MM.1S (cell line): Measurements from ENCODE around the gene MUC12.
"Not testable (repeated sequence)": the region's sequence is repeated elsewhere in the genome, so short reads cannot be mapped to it uniquely, and the experiment has no call there.

Experiments used
- DNase-seq: peaks from one replicate; pipeline ENCODE4 v3.0.0-alpha.2; 2015
- H2AFZ ChIP-seq: fragments of 300-600 bp; sonication (generic); 2 replicates; pipeline ENCODE4 v1.6.0; 2016; ENCODE audit warnings: antibody characterized with exemption, low read length
- H3F3A ChIP-seq: fragments of 300-600 bp; sonication (generic); 2 replicates; pipeline ENCODE4 v1.6.1; 2016; ENCODE audit warnings: mild to moderate bottlenecking, antibody characterized with exemption, low read length, moderate library complexity, mixed read lengths; ENCODE audit not compliant: insufficient read depth
- H3K27ac ChIP-seq: fragments of 300-600 bp; sonication (generic); 2 replicates; pipeline ENCODE4 v1.5.1; 2016; ENCODE audit warnings: mild to moderate bottlenecking, low read length
- H3K27me3 ChIP-seq: fragments of 300-600 bp; sonication (generic); replicated peaks from 2 replicates; pipeline ENCODE4 v1.6.0; 2016; ENCODE audit warnings: low read length; ENCODE audit not compliant: insufficient read depth
- H3K36me3 ChIP-seq: fragments of 300-600 bp; sonication (generic); replicated peaks from 2 replicates; pipeline ENCODE4 v1.6.1; 2016; ENCODE audit warnings: mild to moderate bottlenecking, low read length, mixed read lengths; ENCODE audit not compliant: insufficient read depth
- H3K4me1 ChIP-seq: fragments of 300-600 bp; sonication (generic); 2 replicates; pipeline ENCODE4 v1.6.1; 2016; ENCODE audit warnings: low read length, mixed read lengths
- H3K4me2 ChIP-seq: fragments of 300-600 bp; sonication (generic); 2 replicates; pipeline ENCODE4 v1.6.0; 2016; ENCODE audit warnings: low read depth, low read length
- H3K4me3 ChIP-seq: fragments of 300-600 bp; sonication (generic); 2 replicates; pipeline ENCODE4 v1.5.1; 2016; ENCODE audit warnings: low read length, mixed read lengths
- H3K79me2 ChIP-seq: fragments of 300-600 bp; sonication (generic); 2 replicates; pipeline ENCODE4 v1.6.1; 2016; ENCODE audit warnings: mixed run types, low read length, mixed read lengths
- H3K9ac ChIP-seq: fragments of 300-600 bp; sonication (generic); 2 replicates; pipeline ENCODE4 v1.6.1; 2016; ENCODE audit warnings: low read length, mixed read lengths
- H3K9me2 ChIP-seq: fragments of 300-600 bp; sonication (generic); replicated peaks from 2 replicates; pipeline ENCODE4 v1.6.1; 2016; ENCODE audit warnings: mild to moderate bottlenecking, low read length, mixed read lengths; ENCODE audit not compliant: insufficient read depth
- H3K9me3 ChIP-seq: fragments of 300-600 bp; sonication (generic); replicated peaks from 2 replicates; pipeline ENCODE4 v1.6.1; 2016; ENCODE audit warnings: mild to moderate bottlenecking, low read length, mixed read lengths; ENCODE audit not compliant: insufficient read depth
- H4K20me1 ChIP-seq: fragments of 300-600 bp; sonication (generic); 2 replicates; pipeline ENCODE4 v1.6.1; 2016; ENCODE audit warnings: mild to moderate bottlenecking, low read length, moderate library complexity, mixed read lengths; ENCODE audit not compliant: insufficient read depth
- EZH2 ChIP-seq: fragments of 300-600 bp; sonication (generic); optimal IDR thresholded peaks from 2 replicates; pipeline ENCODE3; 2017; ENCODE audit warnings: low read depth, mild to moderate bottlenecking, antibody characterized with exemption, low read length, mixed read lengths
- EZH2phosphoT487 ChIP-seq: fragments of 300-600 bp; sonication (generic); IDR thresholded peaks from 2 replicates; pipeline ENCODE4 v1.6.1; 2018; ENCODE audit warnings: antibody characterized with exemption, low read length
- TF ChIP-seq, protein P1 (sequence below): fragments of 300-600 bp; sonication (generic); IDR thresholded peaks from 2 replicates; pipeline ENCODE4 v1.5.1; 2016; ENCODE audit warnings: antibody characterized with exemption, low read length, mixed read lengths

MUC12 gene

DNA sequence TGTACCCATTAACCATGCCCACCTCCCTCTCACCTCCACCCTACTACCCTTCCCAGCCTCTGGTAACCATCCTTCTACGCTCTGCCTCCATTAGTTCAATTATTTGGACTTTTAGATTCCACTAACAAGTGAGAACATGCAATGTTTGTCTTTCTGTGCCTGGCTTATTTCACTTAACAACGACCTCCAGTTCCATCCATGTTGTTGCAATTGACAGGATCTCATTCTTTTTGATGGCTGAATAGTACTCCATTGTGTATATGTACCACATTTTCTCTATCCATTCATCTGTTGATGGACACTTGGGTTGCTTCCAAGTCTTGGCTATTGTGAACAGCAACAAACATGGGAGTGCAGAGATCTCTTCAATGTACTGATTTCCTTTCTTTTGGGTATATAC, 38.0 kb downstream of the MUC12 start:
- H3K27ac ChIP-seq, H3K79me2 ChIP-seq, H3K9ac ChIP-seq, H3K4me3 ChIP-seq, H2AFZ ChIP-seq, H4K20me1 ChIP-seq, H3K9me3 ChIP-seq, H3K36me3 ChIP-seq, DNase-seq, H3K4me2 ChIP-seq, H3F3A ChIP-seq, H3K9me2 ChIP-seq, H3K4me1 ChIP-seq: not testable (repeated sequence)
- peaks cover 75% of the 10 kb centered on the region for H3K27me3 ChIP-seq

DNA sequence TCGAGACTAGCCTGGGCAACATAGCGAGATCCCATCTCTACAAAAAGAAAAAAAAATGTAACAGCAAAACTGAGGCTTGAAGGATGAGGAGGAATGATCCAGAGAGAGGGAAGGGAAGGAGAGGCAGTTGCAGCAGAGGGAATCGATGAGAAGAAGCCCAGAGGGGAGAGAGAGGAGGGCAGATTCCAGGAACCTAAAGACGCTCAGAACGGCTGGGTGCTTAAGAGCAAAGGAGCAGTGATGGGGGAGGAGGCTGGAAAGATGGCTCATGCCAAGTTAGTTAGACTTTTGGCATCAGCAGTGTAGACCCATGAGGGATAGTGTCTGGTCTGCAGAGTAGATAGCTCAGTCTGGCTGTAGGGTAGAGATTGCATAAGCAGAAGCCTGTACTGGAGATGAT, 40.3 kb downstream of the MUC12 start:
- Histone ChIP-seq H3K9ac (no peak overlapping the region), H3K4me3 (no peak overlapping the region), H3K79me2 (no peaks in the 10 kb centered on the region), H3K27me3 (peaks cover 90% of the 10 kb centered on the region), H3K9me2 (no peaks in the 10 kb centered on the region), H3K9me3 (no peaks in the 10 kb centered on the region), H3K4me2 (no peak overlapping the region), H3K4me1 (no peaks in the 10 kb centered on the region), H3K36me3 (no peaks in the 10 kb centered on the region), H3K27ac (no peak overlapping the region), H4K20me1 (no peaks in the 10 kb centered on the region), H3F3A (no peaks in the 10 kb centered on the region), H2AFZ (no peak overlapping the region)
- DNase-seq, result no peak
- TF ChIP-seq EZH2 (no peak), EZH2phosphoT487 (no peak)
- TF ChIP-seq, protein P1, sequence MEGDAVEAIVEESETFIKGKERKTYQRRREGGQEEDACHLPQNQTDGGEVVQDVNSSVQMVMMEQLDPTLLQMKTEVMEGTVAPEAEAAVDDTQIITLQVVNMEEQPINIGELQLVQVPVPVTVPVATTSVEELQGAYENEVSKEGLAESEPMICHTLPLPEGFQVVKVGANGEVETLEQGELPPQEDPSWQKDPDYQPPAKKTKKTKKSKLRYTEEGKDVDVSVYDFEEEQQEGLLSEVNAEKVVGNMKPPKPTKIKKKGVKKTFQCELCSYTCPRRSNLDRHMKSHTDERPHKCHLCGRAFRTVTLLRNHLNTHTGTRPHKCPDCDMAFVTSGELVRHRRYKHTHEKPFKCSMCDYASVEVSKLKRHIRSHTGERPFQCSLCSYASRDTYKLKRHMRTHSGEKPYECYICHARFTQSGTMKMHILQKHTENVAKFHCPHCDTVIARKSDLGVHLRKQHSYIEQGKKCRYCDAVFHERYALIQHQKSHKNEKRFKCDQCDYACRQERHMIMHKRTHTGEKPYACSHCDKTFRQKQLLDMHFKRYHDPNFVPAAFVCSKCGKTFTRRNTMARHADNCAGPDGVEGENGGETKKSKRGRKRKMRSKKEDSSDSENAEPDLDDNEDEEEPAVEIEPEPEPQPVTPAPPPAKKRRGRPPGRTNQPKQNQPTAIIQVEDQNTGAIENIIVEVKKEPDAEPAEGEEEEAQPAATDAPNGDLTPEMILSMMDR, result no peak

DNA sequence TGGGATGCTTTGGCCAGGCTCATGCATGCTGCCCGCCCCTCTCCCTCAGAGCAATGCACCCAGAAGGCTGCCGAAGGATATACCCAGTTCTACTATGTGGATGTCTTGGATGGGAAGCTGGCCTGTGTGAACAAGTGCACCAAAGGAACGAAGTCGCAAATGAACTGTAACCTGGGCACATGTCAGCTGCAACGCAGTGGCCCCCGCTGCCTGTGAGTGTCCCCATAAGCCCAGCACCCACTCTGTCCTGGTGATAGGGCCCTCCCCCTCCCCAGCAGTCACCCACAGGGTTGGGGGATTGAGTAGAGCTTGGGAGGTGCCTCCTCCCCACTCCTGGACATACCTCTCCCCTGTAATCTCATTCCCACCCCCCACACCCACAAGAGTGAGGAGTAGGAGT, 43.6 kb downstream of the MUC12 start:
- Histone ChIP-seq H3K36me3 (no peaks in the 10 kb centered on the region), H3K4me3 (no peak overlapping the region), H3K4me1 (no peaks in the 10 kb centered on the region), H3K79me2 (no peaks in the 10 kb centered on the region), H3K9me3 (no peaks in the 10 kb centered on the region), H3K4me2 (no peak overlapping the region), H4K20me1 (no peaks in the 10 kb centered on the region), H3K9me2 (no peaks in the 10 kb centered on the region), H3K9ac (no peak overlapping the region), H3K27me3 (peaks cover 91% of the 10 kb centered on the region), H3K27ac (no peak overlapping the region), H2AFZ (no peak overlapping the region), H3F3A (no peaks in the 10 kb centered on the region)
- TF ChIP-seq, protein P1, result no peak
- no peak for TF ChIP-seq EZH2
- TF ChIP-seq EZH2phosphoT487, result no peak
- DNase-seq, result no peak

- Histone ChIP-seq H2AFZ (no peak overlapping the region), H3K4me2 (no peak overlapping the region), H3K4me1 (no peaks in the 10 kb centered on the region)
These were observed 46.3 kb downstream of the MUC12 start for GRCh38 chr7:101015626-101016025.

More at GRCh38 chr7:101015626-101016025, 46.3 kb downstream of the MUC12 start:
- H3K79me2 ChIP-seq, result no peaks in the 10 kb centered on the region
- no peaks in the 10 kb centered on the region for H3K9me2 ChIP-seq
- peaks cover 87% of the 10 kb centered on the region for H3K27me3 ChIP-seq
- no peaks in the 10 kb centered on the region for H3F3A ChIP-seq
- no peak overlapping the region for H3K9ac ChIP-seq
- no peaks in the 10 kb centered on the region for H3K36me3 ChIP-seq
- H4K20me1 ChIP-seq, result no peaks in the 10 kb centered on the region
- no peaks in the 10 kb centered on the region for H3K9me3 ChIP-seq
- H3K4me3 ChIP-seq, result no peak overlapping the region
- no peak for DNase-seq
- no peak overlapping the region for H3K27ac ChIP-seq
- TF ChIP-seq EZH2, result no peak
- TF ChIP-seq EZH2phosphoT487, result no peak
- TF ChIP-seq, protein P1, result no peak
